Measurements from ENCODE around the gene SLCO2A1. TPM values are rescaled to one million over a fixed set of nuclear protein-coding genes. Genes with fewer than 3 reads are reported as not detected.

The SLCO2A1 gene
- total and polyA plus RNA-seq, 2 of the 4 experiments (the other 2 are of a cell fraction), result under 0.01 to 1.5 TPM

DNA sequence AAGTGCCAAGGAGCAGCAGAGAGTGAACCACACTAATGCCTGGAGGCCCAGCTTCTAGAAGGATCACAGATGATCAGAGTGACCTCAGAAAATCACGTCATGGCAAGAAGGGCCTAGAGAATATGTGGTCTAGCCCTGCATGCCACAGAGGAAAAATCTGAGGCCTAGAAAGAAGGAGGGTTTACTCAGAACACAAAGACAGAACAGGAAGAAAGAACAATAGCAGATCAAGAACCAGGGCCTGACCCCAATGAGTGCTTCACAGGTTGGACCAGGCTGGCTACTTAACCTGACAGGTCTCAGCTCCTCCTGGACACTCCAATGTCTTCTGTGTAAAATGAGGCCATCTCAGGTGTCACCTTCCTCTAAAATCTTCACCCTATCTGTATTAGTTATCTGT lies 148.2 kb downstream of the SLCO2A1 start:
- in situ Hi-C loops (cut with MboI; ENCODE audit: low sequenced_read_pairs), result no loop called here
- peaks cover 47% of the 10 kb centered on the region for H3K27me3 ChIP-seq (ENCODE audit: control insufficient read depth, insufficient read depth, low read length)
- H2BK15ac ChIP-seq (ENCODE audit: low read depth, low read length), result no peak overlapping the region
- no peaks in the 10 kb centered on the region for H3K9me1 ChIP-seq (ENCODE audit: insufficient read depth, low read length)
- no peak for TF ChIP-seq RFX5 (IDR thresholded peaks at IDR 0.05; ENCODE audit: low read depth, low read length)
- dilution Hi-C loops (cut with HindIII; ENCODE audit: low sequenced_read_pairs, unreplicated experiment), result no loop called here
- H3K4ac ChIP-seq (ENCODE audit: low read depth, low read length), result no peak overlapping the region
- CTCF ChIA-PET, result no interaction called here
- H3K23ac ChIP-seq (ENCODE audit: low read depth, low read length), result no peak overlapping the region
- H3K9ac ChIP-seq (ENCODE audit: low read depth, low read length), result no peak overlapping the region
- H4K20me1 ChIP-seq (ENCODE audit: insufficient read depth, low read length), result no peaks in the 10 kb centered on the region
- no peak overlapping the region for H3K27ac ChIP-seq (ENCODE audit: insufficient read depth, low read length)
- H2BK5ac ChIP-seq (ENCODE audit: low read depth, low read length, poor library complexity, severe bottlenecking), result no peak overlapping the region
- no peaks in the 10 kb centered on the region for H3K79me1 ChIP-seq (ENCODE audit: low read depth in 1 of 2, low read length in 2 of 2)
- H4K91ac ChIP-seq (ENCODE audit: insufficient read depth, low read depth, low read length), result no peak overlapping the region
- no peak overlapping the region for H2BK120ac ChIP-seq (ENCODE audit: low read depth, low read length)
- no peaks in the 10 kb centered on the region for H3K9me3 ChIP-seq (ENCODE audit: control insufficient read depth, insufficient read depth, low read length)
- H3K4me3 ChIP-seq (ENCODE audit: insufficient read depth, low read depth, low read length), result no peak overlapping the region
- H3K36me3 ChIP-seq (ENCODE audit: control insufficient read depth, insufficient read depth, low read length), result no peaks in the 10 kb centered on the region
- H3K56ac ChIP-seq (ENCODE audit: extremely low read depth, insufficient read depth, low read length), result no peak overlapping the region
- DNase-seq (no peak), ATAC-seq (ENCODE audit: low read depth) (no peak)
- H2BK20ac ChIP-seq (ENCODE audit: low read depth, low read length), result no peak overlapping the region
- H2AK9ac ChIP-seq (replicated peaks; ENCODE audit: low read depth, low read length, poor library complexity), result no peak overlapping the region
- no peak overlapping the region for H3K14ac ChIP-seq (replicated peaks; ENCODE audit: low read depth, low read length)
- no peaks in the 10 kb centered on the region for H3K4me1 ChIP-seq (ENCODE audit: control insufficient read depth, insufficient read depth, low read length)
- H4K5ac ChIP-seq (ENCODE audit: low read depth, low read length), result no peak overlapping the region
- no CpG with 5 or more reads among the region's 1 CpG for WGBS, 2 experiments (ENCODE audit: extremely low coverage in 2 of 2, insufficient read length in 1 of 2)
- no peak overlapping the region for H3K4me2 ChIP-seq (ENCODE audit: low read depth, low read length)
- no peak overlapping the region for H4K8ac ChIP-seq (ENCODE audit: low read depth in 2 of 2, low read length in 2 of 2)
- H2AFZ ChIP-seq (replicated peaks; ENCODE audit: low read length, poor library complexity), result no peak overlapping the region
- no peak overlapping the region for H2AK5ac ChIP-seq (ENCODE audit: low read depth, low read length)
- POLR2A ChIA-PET (ENCODE audit: unreplicated experiment), result no interaction called here
- BruUV-seq (replicated peaks), result no TSS peak
- H3K18ac ChIP-seq (ENCODE audit: low read depth, low read length), result no peak overlapping the region
- intact Hi-C loops (cut with micrococcal nuclease), result no loop called here
